ENCODE measurements around the gene CNST.

The CNST gene

GRCh38 chr1:246580497-246581370, 14.5 kb downstream of the CNST start:
- H3K4me3 ChIP-seq (ENCODE audit: control insufficient read depth, low read depth, low read length), result no peak overlapping the region
- no peak for DNase-seq (ENCODE audit: low read depth)
- no peak for TF ChIP-seq CTCF (IDR thresholded peaks at IDR 0.05; ENCODE audit: control insufficient read depth, insufficient read depth, low read depth, low read length, missing control alignments)

- no peak for DNase-seq (ENCODE audit: low read depth)
- TF ChIP-seq CTCF (IDR thresholded peaks at IDR 0.05; ENCODE audit: control insufficient read depth, insufficient read depth, low read depth, low read length, missing control alignments), result no peak
- no peak overlapping the region for H3K4me3 ChIP-seq (ENCODE audit: control insufficient read depth, low read depth, low read length)
Observed at GRCh38 chr1:246582301-246583055, 16.2 kb downstream of the CNST start.

GRCh38 chr1:246583056-246583440, 16.8 kb downstream of the CNST start:
- H3K4me3 ChIP-seq (ENCODE audit: control insufficient read depth, low read depth, low read length), result no peak overlapping the region
- no peak for TF ChIP-seq CTCF (IDR thresholded peaks at IDR 0.05; ENCODE audit: control insufficient read depth, insufficient read depth, low read depth, low read length, missing control alignments)
- DNase-seq (ENCODE audit: low read depth), result no peak

GRCh38 chr1:246583448-246584185, 17.4 kb downstream of the CNST start:
- H3K4me3 ChIP-seq (ENCODE audit: control insufficient read depth, low read depth, low read length), result no peak overlapping the region
- DNase-seq (ENCODE audit: low read depth), result no peak
- TF ChIP-seq CTCF (IDR thresholded peaks at IDR 0.05; ENCODE audit: control insufficient read depth, insufficient read depth, low read depth, low read length, missing control alignments), result no peak

- no peak overlapping the region for H3K4me3 ChIP-seq (ENCODE audit: control insufficient read depth, low read depth, low read length)
- no peak for DNase-seq (ENCODE audit: low read depth)
- no peak for TF ChIP-seq CTCF (IDR thresholded peaks at IDR 0.05; ENCODE audit: control insufficient read depth, insufficient read depth, low read depth, low read length, missing control alignments)
Observed at GRCh38 chr1:246587032-246587431, 20.8 kb downstream of the CNST start.

- no peak overlapping the region for H3K4me3 ChIP-seq (ENCODE audit: control insufficient read depth, low read depth, low read length)
- no peak for DNase-seq (ENCODE audit: low read depth)
- TF ChIP-seq CTCF (IDR thresholded peaks at IDR 0.05; ENCODE audit: control insufficient read depth, insufficient read depth, low read depth, low read length, missing control alignments), result no peak
Observed at GRCh38 chr1:246587606-246588005, 21.4 kb downstream of the CNST start.
